Neural progenitor cell (in vitro differentiated cells): ENCODE results near the gene SDCCAG8.

Source experiments
- CTCF ChIP-seq: fragments of 200-600 bp; sonication (generic); IDR thresholded peaks from 2 replicates; pipeline ENCODE4 v1.5.1; 2017; ENCODE audit warnings: antibody characterized with exemption, mild to moderate bottlenecking
- EZH2 ChIP-seq: fragments of 200-600 bp; sonication (generic); IDR thresholded peaks from 2 replicates; pipeline ENCODE4 v1.6.1; 2017; ENCODE audit warnings: antibody characterized with exemption, mild to moderate bottlenecking, moderate library complexity

GRCh38 chr1:243505986-243506689 is 250.3 kb downstream of the SDCCAG8 start:
- TF ChIP-seq CTCF (no peak), EZH2 (no peak)
